Natural killer cell treated with Interleukin-12 subunit alpha and Interleukin-12 subunit beta and Interleukin-15 and Interleukin-18, amount 100 ng/mL, for 72 hours (primary cell): ENCODE results near the gene ATF1. TPM values are rescaled to one million over a fixed set of nuclear protein-coding genes. Genes with fewer than 3 reads are reported as not detected.
"Not testable (repeated sequence)": the region's sequence is repeated elsewhere in the genome, so short reads cannot be mapped to it uniquely, and the experiment has no call there.

ENCODE experiments used
- ATAC-seq, 2 donors: fragments of 150-1000 bp; cut with Tn5 transposase in 1 of 2; sonication (Bioruptor Pico), chemical (Tn5 transposase) in 1 of 2; 2 replicates each; pipeline ENCODE4 v1.10.0; 2021
- DNase-seq: peaks from one replicate; pipeline ENCODE4 v3.0.0; 2022; ENCODE audit warnings: low spot score
- H3K27ac Mint-ChIP-seq, 2 donors: 1 replicate in 1 of 2; 2 replicates in 1 of 2; pipeline ENCODE4 v1.8.0; 2022; ENCODE audit warnings: mixed read lengths in 2 of 2, mild to moderate bottlenecking in 1 of 2, moderate library complexity in 1 of 2
- H3K27me3 Mint-ChIP-seq, 2 donors: 1 replicate in 1 of 2; 2 replicates in 1 of 2; pipeline ENCODE4 v1.8.0; 2022; ENCODE audit warnings: mixed read lengths in 2 of 2
- H3K36me3 Mint-ChIP-seq: one replicate; pipeline ENCODE4 v1.8.0; 2022; ENCODE audit warnings: mixed read lengths
- H3K4me1 Mint-ChIP-seq, 2 donors: 1 replicate in 1 of 2; 2 replicates in 1 of 2; pipeline ENCODE4 v1.8.0; 2022; ENCODE audit warnings: low read depth in 2 of 2, mixed read lengths in 2 of 2, mild to moderate bottlenecking in 1 of 2
- H3K4me3 Mint-ChIP-seq: one replicate; pipeline ENCODE4 v1.8.0; 2022; ENCODE audit warnings: mixed read lengths
- H3K9me3 Mint-ChIP-seq: 2 replicates; pipeline ENCODE4 v1.8.0; 2022; ENCODE audit warnings: mixed read lengths
- total RNA-seq, 2 donors: library from RNA; stranded (reverse); gene quantifications; one replicate each; pipeline ENCODE4 v1.2.3, GENCODE V29; 2022

Gene ATF1
- total RNA-seq, 2 donors from 2014 or later, result 35.4 to 37.3 TPM

- Mint-ChIP-seq H3K36me3 (no peaks in the 10 kb centered on the region), H3K27me3 (peaks cover 7 to 18% of the 10 kb centered on the region in 2 donors), H3K4me1 (peaks cover 0 to 6% of the 10 kb centered on the region in 2 donors), H3K9me3 (peaks cover 4% of the 10 kb centered on the region), H3K27ac (no peak overlapping the region), H3K4me3 (no peak overlapping the region)
- ATAC-seq (no peak), DNase-seq (no peak)
These were observed 77.0 kb downstream of the ATF1 start for GRCh38 chr12:50840809-50841487.

- H3K36me3 Mint-ChIP-seq, result no peaks in the 10 kb centered on the region
- no peak overlapping the region for H3K27ac Mint-ChIP-seq
- no peak for DNase-seq
- ATAC-seq, result no peak
- H3K4me3 Mint-ChIP-seq, result no peak overlapping the region
- peaks cover 4% of the 10 kb centered on the region for H3K9me3 Mint-ChIP-seq
- H3K27me3 Mint-ChIP-seq, result peaks cover 7 to 16% of the 10 kb centered on the region in 2 donors
- H3K4me1 Mint-ChIP-seq, result peaks cover 0 to 6% of the 10 kb centered on the region in 2 donors
These were observed 78.0 kb downstream of the ATF1 start for GRCh38 chr12:50841716-50842531.

- Mint-ChIP-seq H3K4me3 (no peak within 1 kb of the TSS), H3K36me3 (no peaks in the 10 kb centered on the region), H3K27me3 (peaks cover 7 to 12% of the 10 kb centered on the region in 2 donors), H3K4me1 (peaks cover 0 to 6% of the 10 kb centered on the region in 2 donors), H3K9me3 (peaks cover 4% of the 10 kb centered on the region), H3K27ac (no peak within 1 kb of the TSS)
- DNase-seq (no peak), ATAC-seq (peak in 1 of 2 donors; percentile 41)
These were observed 79.0 kb downstream of the ATF1 start, which contains the start of gene TMPRSS12 for GRCh38 chr12:50842637-50843493. Gene TMPRSS12, plus strand, starts transcription at chr12:50842926. Its CDS starts 39 bp downstream, at chr12:50842965.

GRCh38 chr12:50845021-50845647 lies 81.2 kb downstream of the ATF1 start:
- Mint-ChIP-seq H3K9me3 (peaks cover 4% of the 10 kb centered on the region), H3K36me3 (no peaks in the 10 kb centered on the region), H3K27ac (no peak overlapping the region), H3K4me3 (no peak overlapping the region), H3K4me1 (peaks cover 0 to 6% of the 10 kb centered on the region in 2 donors), H3K27me3 (peaks cover 7 to 14% of the 10 kb centered on the region in 2 donors)
- DNase-seq, result no peak
- no peak for ATAC-seq

- H3K36me3 Mint-ChIP-seq, result peaks cover 5% of the 10 kb centered on the region
- ATAC-seq (no peak), DNase-seq (no peak)
- H3K27me3 Mint-ChIP-seq, result peaks cover 18 to 23% of the 10 kb centered on the region in 2 donors
- H3K27ac Mint-ChIP-seq, result no peak overlapping the region
- H3K4me3 Mint-ChIP-seq, result no peak overlapping the region
- H3K4me1 Mint-ChIP-seq, result no peaks in the 10 kb centered on the region
- H3K9me3 Mint-ChIP-seq, result no peaks in the 10 kb centered on the region
These were observed 85.1 kb downstream of the ATF1 start for GRCh38 chr12:50848963-50849362.

- H3K27ac Mint-ChIP-seq, ATAC-seq, H3K4me3 Mint-ChIP-seq, DNase-seq, H3K9me3 Mint-ChIP-seq, H3K36me3 Mint-ChIP-seq, H3K4me1 Mint-ChIP-seq: not testable (repeated sequence)
- peaks cover 18 to 24% of the 10 kb centered on the region in 2 donors for H3K27me3 Mint-ChIP-seq
These were observed 91.3 kb downstream of the ATF1 start for GRCh38 chr12:50855218-50855617.

GRCh38 chr12:50855679-50856078 lies 91.8 kb downstream of the ATF1 start:
- not testable (repeated sequence) for H3K27ac Mint-ChIP-seq, DNase-seq, H3K9me3 Mint-ChIP-seq, H3K4me1 Mint-ChIP-seq, H3K36me3 Mint-ChIP-seq, H3K4me3 Mint-ChIP-seq, ATAC-seq
- H3K27me3 Mint-ChIP-seq, result peaks cover 18 to 24% of the 10 kb centered on the region in 2 donors

- Mint-ChIP-seq H3K4me1 (no peaks in the 10 kb centered on the region), H3K4me3 (no peak overlapping the region), H3K9me3 (no peaks in the 10 kb centered on the region), H3K36me3 (no peaks in the 10 kb centered on the region), H3K27ac (no peak overlapping the region), H3K27me3 (peaks cover 0 to 6% of the 10 kb centered on the region in 2 donors)
- DNase-seq, result no peak
- no peak for ATAC-seq
These were observed 95.9 kb downstream of the ATF1 start for GRCh38 chr12:50859621-50860310.

GRCh38 chr12:50862316-50862715 lies 98.4 kb downstream of the ATF1 start:
- ATAC-seq (no peak), DNase-seq (no peak)
- Mint-ChIP-seq H3K4me3 (no peak overlapping the region), H3K9me3 (peaks cover 4% of the 10 kb centered on the region), H3K27ac (no peak overlapping the region), H3K27me3 (peaks cover 3 to 7% of the 10 kb centered on the region in 2 donors), H3K36me3 (peaks cover 13% of the 10 kb centered on the region), H3K4me1 (no peaks in the 10 kb centered on the region)

- Mint-ChIP-seq H3K4me1 (no peaks in the 10 kb centered on the region), H3K27ac (no peak overlapping the region), H3K9me3 (peaks cover 4% of the 10 kb centered on the region), H3K36me3 (peaks cover 22% of the 10 kb centered on the region), H3K27me3 (peaks cover 8 to 15% of the 10 kb centered on the region in 2 donors), H3K4me3 (no peak overlapping the region)
- no peak for ATAC-seq
- DNase-seq, result no peak
These were observed 101.4 kb downstream of the ATF1 start for GRCh38 chr12:50865266-50865665.

GRCh38 chr12:50868881-50869280 lies 105.0 kb downstream of the ATF1 start:
- H3K27me3 Mint-ChIP-seq, result peaks cover 8 to 16% of the 10 kb centered on the region in 2 donors
- H3K36me3 Mint-ChIP-seq, result peaks cover 22% of the 10 kb centered on the region
- not testable (repeated sequence) for H3K4me1 Mint-ChIP-seq, ATAC-seq, H3K9me3 Mint-ChIP-seq, H3K4me3 Mint-ChIP-seq, DNase-seq, H3K27ac Mint-ChIP-seq
